HG03432 (cell line): Measurements from ENCODE around the gene WNK1.
"Not testable (repeated sequence)": the region's sequence is repeated elsewhere in the genome, so short reads cannot be mapped to it uniquely, and the experiment has no call there.

Experiments used
- ATAC-seq: cut with Tn5 transposase; IDR thresholded peaks from one replicate; pipeline ENCODE4 v1.9.1; 2021; ENCODE audit warnings: mild to moderate bottlenecking, moderate library complexity; ENCODE audit not compliant: unreplicated experiment

The WNK1 gene

DNA sequence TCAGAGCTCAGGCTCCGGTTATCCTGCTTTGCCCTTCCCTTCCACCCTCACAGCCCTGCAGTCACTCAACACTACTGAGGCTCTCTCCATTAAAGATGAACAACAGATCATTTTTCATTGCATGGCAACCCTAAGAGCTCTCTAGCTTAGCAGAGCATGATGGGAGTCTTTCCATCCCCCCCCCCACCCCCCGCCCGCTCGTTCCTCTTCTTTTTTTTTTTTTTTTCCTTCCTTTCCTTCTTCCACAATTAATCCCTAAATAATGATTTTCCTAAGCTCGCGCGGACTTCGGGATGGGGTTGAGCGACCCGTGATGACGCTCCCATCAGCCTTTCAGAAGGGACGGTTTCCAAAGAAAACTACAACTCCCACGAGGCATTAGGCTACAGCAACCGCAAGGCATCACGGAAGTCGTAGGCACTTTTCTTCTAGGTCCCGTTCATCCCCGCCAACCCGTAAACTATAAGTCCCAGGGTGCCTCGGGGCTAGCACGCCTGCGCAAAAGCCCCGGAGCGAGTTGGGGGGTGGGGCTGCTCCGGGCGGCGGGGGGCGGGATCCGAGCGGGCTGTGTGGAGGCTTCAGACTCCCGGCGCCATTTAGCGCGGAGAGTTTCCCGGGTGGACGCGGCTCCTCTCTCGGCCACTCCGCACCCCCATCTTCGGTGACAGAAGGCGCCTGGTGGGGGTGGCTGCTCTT is at the start of gene WNK1:
TSS of gene WNK1 (plus strand) at position 581 of the 696 bp plus-strand sequence. CDS start 987 bp downstream, outside the sequence.
- peak; percentile 60 for ATAC-seq

DNA sequence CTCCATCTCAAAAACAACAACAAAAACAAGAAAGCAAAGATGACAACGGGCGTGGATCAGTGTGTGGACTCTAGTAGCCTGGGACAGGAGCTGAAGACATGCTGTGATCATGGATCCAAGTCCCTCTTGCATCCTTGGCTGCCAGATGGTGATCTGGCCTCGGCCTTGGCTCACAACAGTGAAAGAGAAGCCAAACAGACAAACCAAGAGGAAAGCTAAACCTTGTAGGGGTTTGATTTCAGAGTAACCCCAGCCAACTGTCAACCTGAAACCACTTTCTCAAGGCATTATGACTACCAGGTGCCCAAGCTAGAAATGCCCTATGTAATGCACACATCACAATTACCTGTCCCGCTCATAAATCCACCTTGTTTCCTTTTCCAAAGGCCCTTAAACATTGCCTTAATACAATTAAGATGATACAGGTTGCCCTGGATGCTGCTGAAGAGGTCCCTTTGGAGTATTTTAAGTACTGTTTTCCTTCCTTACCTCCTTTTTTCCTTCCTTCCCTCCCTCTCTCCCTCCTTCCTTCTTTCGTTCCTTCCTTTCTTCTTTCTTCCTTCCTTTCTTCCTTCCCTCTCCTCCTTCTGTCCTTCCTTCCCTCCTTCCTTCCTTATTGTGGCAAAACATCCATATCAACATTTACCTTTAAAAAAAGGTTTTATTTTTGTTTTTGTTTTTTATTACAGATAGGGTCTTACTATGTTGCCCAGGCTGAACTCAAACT is 47.7 kb upstream of the WNK1 start:
- no peak for ATAC-seq

DNA sequence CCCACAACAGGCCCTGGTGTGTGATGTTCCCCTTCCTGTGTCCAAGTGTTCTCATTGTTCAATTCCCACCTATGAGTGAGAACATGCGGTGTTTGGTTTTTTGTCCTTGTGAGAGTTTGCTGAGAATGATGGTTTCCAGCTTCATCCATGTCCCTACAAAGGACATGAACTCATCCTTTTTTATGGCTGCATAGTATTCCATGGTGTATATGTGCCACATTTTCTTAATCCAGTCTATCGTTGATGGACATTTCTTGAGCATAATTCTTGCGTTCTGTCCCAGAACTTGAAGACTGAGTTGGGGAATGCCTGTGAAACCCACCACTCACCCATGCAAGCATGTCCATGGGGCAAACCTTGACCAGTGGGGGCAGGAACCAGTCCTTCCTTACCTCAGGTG is 44.3 kb upstream of the WNK1 start:
- ATAC-seq = not testable (repeated sequence)

DNA sequence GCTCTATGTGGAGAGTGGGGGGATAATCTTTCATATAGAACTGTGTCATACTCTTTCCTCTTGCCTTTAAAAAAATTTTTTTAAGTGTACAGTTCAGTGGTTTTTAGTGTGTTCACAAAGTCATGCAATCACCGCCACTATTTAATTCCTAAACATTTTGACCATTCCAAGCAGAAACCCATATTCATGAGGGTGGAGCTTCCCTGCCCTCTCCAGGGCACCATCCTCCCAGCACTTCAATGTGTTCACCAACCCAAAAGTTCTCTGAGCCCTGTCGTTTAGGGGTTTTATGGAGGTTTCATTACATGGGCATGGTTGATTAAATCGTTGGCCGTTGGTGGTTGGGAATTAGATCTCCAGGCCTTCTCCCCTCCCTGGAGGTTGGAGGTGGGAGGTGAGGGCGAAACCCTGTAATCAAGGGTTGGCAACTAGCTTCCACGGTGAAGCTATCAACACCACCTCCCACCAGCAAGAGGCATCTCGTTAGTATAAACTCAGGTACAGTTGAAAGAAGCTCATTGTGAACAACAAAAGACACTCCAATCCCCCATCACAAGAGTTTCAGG is 42.8 kb upstream of the WNK1 start:
- no peak for ATAC-seq

DNA sequence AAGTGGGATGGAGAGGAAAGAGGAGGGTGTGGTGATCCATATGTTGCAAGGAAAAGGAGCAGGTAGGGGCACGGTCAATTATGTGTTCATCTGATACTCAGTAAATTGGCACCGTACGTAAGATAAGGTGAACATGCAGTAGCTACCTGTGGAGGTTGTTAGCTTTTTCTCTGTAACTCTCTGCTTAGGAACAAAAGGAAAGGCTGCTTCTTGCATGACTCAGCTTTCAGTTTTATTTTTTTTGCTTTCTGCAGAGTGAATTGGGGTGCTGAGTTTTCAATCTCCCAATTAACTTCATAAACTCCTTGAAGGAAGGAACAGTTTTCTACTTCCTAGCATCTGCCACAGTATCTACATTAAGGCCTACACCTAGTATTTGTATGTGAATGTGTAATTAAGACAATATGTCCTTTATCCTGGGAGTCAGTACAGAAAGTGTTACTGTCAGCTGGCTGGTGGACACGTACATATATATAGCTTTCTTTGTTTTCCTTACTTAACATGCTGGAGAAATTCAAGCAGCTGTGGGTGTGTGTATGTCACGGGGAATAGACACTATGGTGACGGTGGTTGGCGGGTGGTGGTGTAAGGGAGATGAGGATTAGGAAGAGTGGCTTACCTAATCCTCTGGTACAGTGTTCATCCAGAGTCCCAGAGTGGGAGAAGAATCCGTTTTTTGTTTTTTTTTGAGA is 40.1 kb upstream of the WNK1 start:
- no peak for ATAC-seq

DNA sequence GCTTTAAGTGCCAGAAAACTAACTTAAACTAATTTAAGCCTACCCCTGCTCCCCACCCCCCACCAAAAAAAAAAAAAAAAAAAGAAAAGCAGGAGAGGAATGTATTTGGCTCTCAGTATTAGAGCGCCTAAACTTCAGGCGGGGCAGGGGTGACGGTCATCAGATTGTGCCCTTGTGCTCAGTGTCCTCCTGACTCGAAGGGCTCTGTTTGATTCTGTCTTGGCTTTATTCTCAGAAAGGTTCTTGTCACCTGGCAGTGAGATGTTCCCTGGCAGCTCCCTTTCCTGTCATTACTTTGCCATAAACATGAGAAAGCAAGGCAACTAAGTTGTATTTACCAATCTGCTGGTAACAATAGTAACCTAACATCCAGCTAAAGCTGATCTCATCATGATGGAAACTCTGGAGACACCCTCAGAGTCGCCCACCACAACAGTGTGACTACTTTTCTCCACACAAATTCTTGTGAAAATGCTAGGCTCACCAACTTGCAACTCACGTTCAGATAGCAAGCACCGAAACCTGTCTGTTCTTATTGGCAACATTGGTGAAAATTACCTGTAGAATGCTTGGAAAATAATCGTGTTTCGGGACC is 39.0 kb upstream of the WNK1 start:
- ATAC-seq = no peak

DNA sequence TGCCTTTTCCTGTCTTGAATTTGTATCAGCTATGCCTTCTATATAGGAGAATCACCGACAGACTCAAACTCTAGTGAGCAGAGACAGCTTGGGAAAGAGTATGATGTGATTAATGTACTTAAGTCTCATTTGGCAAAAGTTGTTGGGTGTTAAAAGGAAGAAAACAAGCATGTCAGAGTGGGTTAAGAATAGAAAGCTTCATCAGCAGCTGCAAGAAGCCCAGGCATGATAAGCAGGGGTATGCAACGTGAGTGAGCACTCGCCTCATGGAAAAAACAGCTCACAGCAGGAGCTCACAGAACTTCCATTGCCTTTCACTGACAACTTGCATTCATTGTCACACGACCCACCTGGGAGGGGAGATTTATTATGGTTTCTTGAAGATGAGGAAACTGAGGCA is 35.9 kb upstream of the WNK1 start:
- no peak for ATAC-seq

DNA sequence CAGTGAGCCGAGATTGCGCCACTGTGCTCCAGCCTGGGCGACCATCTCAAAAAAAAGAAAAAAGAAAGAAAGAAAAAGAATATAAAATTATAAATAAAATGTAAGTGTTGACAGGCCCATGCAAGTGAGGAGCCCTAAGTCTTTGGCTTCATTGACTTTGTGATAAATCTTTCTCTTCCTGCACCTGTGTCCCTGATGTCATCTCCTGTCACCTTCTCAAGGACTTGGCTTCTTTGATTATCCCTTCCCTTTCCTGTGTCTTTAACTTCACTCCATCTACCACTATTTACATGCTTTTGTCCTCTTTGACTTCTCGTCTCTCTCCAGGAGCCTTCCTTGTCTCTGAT is 33.6 kb upstream of the WNK1 start:
- no peak for ATAC-seq

DNA sequence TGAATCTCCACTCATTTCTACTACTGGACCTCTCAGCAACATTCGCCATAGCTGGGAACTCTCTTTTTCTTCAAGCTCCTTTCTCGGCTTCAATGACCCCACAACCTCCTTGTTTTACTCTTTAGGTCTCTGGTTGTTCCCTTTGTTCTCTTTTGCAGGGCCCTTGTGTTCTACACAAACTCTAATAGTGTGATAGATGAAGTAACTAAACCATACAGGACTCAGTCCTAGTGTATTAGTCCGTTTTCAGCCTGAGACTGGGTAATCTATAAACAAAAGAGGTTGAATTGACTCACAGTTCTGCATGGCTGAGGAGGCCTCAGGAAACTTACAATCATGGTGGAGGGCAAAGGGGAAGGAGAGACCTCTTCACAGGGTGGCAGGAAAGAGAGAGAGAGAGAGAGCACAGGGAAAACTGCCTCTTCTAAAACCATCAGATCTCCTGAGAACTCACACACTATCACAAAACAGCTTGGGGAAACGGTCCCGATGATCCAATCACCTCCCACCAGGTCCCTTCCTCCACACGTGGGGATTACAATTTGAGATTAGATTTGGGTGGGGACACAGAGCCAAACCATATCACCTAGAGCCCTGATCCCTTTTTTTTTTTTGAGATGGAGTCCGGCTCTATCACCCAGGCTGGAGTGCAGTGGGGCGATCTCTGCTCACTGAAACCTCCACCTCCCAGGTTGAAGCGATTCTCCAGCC is 32.0 kb upstream of the WNK1 start:
- ATAC-seq = no peak

DNA sequence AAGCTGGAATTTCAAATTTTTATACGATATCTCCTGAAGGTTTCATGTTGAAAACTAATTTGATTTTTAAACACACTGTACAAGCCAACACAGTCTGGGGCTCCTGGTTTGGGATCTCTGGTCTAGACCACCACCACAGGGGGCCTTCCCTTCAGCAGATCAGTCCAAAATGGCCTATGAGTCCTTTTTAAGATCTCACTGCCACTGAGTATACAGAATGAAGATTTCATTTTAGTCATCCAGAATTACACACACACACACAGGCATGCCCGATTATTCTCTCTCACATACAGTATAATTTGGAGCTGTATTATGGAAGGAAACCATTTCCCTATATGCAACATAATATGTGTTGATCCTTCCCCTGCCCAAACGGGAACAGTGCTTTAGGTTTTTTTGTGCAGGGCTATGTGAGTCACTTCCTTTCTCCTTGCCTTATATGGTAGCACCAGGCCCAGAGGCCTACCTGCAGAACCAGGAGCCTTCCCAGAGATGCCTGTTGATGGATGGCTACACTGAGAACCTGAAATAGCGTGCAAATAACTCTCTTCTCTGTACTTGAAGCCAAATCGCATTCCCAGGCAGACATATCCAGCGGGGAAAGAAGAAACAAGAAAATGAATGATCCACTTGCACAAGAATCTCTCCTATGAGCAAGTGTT is 28.1 kb upstream of the WNK1 start:
- no peak for ATAC-seq

DNA sequence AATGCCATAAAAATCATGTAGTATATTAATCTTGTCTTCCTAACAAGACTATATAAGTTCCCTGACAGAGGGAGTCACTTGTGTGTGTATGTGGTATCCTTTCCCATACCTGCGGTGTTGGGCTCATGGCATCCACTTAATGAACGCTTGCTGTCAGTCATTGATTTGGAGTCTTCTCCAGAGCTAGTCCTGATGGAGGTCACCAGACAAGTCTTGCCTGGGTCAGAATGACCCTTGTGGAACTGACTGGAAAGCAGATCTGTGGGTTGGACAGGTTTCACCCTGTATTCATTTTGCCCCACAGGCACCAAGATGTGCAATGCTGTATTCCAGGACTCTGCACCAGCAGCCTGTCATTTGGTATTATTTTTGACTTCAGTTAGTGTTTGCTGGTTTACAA is 27.3 kb upstream of the WNK1 start:
- no peak for ATAC-seq

DNA sequence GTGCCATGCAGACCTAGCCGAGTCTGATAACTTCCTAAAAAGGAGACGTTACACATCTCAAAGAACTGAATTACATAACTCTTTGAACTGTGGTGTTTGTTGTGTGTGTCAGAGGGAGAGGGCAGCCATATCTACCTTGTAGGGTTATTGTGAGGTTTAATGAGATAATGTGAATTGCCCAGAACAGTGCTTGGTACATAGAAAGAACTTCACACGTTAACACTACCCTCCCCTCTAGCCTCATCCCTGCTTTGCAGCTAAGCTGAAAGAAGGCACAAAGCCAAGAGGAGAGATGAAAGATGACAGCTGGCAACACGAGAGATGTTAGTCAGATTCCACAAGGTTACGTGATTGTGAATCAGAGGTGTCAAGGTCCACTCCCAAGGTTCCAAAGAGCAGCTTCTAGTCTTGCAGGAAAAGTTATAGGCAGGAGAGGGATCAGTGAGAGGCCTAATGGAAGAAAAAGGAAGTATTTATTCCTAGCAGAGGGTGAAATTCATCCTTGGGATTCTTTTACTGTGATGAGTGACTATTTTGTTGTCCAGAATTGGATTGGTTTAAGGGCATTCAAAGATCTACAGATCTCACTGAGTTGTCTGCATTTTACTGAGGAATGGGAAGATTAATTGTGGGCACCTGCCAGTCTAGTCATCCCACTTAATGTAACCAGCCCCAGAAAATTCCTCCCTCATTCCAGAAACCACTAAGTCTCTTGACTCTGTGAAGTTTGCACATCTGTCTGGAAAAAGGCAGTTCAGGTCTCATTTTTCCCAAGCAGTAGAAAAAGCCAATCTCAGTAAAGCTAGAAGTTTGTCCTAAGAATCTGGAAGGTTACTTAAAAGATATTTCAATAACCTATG is 25.9 kb upstream of the WNK1 start:
- no peak for ATAC-seq

DNA sequence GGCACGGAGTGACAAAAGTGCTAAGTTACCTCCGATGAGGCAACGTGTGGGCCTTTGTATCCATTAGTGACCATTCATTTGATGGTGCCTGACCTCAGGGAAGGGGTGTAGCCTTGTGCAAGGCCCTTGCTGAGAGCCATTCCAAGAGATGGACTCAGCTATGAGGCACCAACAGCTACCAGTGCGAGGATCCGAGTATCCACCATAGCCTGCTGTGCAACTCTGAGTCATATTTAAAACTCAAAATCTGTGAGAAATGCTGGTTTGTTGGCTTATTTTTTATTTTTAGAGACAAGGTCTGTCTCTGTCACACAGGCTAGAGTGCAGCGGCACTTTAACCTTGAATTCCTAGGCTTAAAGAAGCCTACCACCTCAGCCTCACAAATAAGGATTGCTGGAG is 25.1 kb upstream of the WNK1 start:
- no peak for ATAC-seq

DNA sequence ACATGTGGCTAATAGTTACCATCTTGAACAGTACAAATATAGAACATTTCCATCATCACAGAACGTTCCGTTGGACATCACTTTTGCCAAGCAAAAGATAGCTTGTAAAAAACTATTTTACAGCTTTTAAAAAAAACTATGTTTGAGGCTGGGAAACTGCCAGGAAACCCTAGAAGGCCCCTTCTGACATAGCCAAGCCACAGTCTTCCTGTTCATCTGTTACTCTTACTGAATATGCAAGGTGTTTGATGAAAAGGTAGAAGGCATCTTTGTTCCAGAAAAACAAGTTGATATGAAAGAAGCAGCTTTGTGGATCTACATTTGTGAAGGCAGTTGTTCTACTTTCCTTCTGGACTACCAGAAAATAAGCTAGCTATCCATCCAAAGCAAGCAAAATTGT is 23.6 kb upstream of the WNK1 start:
- no peak for ATAC-seq

DNA sequence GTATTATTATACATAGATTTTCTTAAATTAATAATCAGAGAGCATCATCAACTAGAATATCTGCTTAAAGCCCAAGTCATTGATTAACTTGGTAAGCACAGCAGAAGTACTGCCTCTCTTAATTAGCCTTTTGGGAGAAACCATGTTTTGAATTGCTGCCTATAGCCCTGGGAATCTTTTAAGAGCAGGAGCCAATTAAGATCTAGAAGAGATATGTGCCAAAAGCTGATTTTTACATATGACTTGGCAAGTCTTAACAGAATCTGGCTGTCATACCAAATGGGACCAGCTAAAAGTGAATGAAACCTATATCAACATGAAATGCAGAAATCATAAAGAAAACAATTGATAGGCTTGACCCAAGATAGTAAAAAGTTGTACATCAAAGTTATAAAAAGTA is 23.2 kb upstream of the WNK1 start:
- no peak for ATAC-seq

DNA sequence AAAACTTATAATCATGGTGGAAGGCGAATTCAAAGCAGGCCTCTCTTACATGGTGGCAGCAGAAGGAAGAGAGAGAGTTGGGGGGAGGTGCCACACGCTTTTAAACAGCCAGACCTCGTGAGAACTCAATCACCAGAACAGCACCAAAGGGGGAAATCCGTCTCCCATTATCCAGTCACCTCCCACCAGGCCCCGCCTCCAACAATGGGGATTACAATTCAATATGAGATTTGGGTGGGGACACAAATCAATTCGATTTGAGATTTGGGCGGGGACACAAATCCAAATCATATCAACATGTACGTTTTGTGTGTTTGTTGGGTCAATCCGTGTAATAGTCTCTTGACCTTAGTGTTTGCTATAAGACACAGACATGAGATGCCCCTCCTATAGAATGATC is 21.8 kb upstream of the WNK1 start:
- no peak for ATAC-seq

DNA sequence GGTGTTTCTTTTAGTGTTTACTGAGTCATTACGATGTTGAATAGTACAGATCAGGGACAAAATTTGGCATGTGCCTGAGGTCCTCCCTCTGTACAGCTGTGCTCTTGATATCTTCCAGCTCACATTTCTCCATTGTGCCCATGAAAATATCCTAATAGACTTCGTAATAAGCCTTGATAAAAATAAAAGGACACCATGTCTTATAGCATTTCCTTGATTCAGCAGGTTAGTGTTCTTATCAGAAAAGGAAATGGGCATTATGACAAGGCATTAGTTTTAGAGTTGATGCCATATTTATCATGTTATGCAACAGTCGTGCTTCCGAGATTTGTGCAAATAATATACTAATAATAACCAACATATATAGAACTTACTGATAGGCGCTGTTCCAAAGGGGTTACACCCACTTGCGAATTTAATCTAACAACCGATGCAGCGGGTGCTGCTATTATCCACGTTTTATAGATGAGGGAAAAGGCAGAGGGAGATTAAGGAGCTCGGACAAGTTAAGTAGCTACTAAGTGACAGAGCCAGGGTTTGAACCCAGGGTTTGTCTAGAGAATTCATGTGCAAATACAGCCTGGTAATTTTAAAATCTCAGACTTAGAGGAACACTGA is 15.1 kb upstream of the WNK1 start:
- no peak for ATAC-seq

DNA sequence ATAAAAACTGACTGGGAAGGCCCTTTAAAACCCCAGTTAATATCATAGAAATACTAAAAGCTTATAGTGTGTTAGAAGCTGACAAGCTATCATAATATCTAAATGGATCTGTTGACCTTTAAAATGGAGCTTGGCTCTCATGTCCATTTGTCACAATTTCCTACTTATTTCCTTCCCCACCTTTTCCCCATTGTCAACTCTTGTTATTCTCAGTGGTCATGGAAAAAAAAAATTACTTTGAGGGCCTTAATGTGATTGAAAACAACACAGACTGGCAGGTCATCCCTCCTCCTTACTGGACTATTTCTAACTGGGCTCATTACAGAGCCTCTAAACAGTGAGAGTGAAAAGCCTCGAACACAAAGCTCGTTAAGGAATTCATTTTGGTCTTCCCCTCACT is 13.7 kb upstream of the WNK1 start:
- ATAC-seq = no peak

DNA sequence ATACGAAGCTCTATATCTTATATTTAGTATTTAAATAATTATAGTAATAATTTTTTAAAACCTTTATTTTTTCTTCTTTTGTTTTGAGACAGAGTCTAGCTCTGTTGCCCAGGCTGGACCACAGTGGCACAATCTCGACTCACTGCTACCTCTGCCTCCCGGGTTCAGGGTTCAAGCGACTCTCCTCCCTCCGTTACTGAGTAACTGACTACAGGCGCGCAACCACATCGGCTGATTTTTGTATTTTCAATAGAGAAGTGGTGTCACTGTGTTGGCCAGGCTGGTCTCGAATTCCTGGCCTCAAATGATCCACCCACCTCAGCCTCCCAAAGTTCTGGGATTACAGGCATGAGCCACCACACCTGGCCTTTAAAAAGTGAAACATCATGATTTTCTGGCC is 13.0 kb upstream of the WNK1 start:
- no peak for ATAC-seq
